Stimulated activated CD8-positive, alpha-beta memory T cell treated with anti-CD3 and anti-CD28 coated beads, Interleukin-4, amount 100 ng/mL, for 4 hours (primary cell): ENCODE data around the gene BRMS1.

Experiments
- DNase-seq, 2 donors: peaks; one replicate each; pipeline ENCODE4 v3.0.0-alpha.2; 2020; ENCODE audit warnings: low read depth in 2 of 2, low spot score in 1 of 2

The BRMS1 gene

GRCh38 chr11:66337103-66337899 is 7.6 kb downstream of the BRMS1 start:
- DNase-seq, result no peak

- DNase-seq, result peak in 1 of 2 donors; percentile 50
Observed at GRCh38 chr11:66336234-66337102, 8.4 kb downstream of the BRMS1 start, which contains the start of gene RIN1. Gene RIN1, minus strand, starts transcription at chr11:66336434. Its CDS starts 32 bp downstream, at chr11:66336402.

DNA sequence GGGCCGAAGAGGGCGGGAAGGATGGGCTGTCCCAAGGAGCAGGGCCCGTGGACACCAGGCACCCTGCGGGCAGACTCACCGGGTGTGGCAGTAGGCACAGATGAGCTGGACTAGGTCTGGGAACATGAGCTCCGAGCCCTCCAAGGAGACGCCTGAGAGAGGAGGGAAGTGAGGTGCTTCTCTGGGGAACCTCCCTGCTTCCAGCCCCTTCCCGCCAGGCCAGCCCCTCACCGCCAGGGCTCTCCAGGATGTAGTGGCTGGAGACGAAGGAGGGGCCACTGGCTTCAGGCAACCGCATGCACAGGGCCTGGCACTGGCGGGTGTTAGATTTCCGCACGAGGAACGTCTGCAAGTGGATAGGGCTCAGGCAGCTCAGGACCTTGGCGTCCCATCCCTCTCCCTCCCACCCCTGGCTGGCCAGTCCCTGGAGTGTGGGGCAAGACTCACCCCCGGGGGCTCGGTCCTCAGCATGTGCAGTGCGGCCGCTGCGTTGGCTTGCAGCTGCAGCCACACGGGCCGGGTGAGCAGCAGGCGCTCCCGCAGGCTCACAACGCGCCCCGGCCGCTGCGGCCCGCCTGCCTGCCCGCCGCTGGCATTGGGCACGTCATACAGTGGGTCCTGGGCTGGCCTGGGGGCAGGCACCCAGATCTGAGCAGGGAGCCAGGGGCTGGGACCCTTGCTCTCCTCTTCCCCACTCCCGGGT is 9.2 kb downstream of the BRMS1 start:
- no peak for DNase-seq

DNA sequence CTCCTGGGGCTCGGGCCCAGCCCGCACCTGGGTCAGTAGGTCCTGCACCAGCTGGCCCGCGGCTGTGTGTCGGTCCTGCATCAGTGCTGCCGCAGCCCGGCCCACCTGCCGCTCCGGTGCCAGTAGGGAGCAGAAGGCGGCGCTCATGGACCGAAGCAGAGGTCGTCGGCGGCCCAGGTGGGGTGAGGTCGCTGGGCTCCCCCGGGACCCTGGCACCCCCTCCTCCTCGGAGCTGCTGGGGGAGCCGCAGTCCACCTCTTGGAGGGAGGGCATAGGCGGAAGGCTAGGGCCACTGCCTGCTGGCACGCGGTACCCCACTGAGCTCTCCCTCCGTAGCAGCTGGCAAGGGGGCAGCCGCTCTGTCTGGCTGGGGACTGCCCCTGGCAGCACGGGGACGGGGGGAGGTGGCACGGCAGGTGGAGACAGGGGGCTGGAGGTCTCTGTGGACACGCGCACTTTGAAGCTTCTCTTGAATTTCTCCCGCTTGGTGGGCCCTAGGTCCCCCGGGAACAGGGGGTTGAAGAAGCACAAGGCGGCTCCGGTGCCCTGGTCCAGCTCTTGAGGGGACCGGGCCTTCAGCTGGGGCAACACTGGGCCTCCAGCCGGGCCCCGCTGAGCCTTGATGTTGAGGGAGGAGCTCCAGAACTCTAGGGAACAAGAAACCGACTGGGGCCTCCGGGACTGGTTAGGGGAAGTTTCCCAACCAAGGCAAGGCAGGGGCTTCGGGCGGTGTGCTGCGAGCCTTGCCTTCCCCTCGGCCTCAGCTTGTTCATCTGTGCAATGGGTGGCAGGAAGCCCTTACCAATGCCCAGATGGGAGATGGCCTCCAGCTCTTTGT is 10.1 kb downstream of the BRMS1 start:
- no peak for DNase-seq

DNA sequence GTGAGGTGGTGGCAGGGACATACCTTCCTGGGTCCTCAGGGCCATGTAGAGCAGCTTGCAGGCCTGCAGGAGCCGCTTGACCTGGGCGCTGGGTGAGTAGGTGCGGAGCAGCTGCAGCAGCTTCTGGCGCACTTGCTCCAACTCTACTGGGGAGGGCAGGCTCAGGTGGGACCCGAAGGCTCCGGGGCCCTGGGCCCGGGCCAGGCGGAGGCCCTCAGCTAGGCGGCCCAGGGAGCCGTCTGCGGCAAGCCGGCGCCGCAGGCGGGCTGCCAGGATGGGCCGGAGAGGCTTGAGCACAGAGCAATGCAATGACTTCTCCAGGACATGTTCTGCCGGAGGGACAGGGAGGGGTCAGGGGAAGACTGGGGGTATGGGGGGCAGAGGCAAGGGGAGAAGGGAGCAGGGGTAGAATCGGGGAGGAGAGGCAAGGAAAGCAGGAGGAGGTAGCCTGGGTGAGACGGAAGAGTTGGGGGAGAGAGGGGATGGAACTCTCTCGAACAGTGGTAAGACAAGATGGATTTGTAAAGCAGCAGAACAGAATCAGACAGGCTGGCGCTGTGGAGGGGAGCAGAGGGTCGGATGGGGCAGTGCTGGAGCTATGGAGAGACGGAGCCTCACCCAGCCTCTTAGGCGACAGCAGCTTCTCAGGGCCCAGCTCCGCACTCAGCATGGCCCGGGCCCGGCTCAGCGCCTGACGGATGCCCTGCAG is 10.9 kb downstream of the BRMS1 start:
- no peak for DNase-seq

DNA sequence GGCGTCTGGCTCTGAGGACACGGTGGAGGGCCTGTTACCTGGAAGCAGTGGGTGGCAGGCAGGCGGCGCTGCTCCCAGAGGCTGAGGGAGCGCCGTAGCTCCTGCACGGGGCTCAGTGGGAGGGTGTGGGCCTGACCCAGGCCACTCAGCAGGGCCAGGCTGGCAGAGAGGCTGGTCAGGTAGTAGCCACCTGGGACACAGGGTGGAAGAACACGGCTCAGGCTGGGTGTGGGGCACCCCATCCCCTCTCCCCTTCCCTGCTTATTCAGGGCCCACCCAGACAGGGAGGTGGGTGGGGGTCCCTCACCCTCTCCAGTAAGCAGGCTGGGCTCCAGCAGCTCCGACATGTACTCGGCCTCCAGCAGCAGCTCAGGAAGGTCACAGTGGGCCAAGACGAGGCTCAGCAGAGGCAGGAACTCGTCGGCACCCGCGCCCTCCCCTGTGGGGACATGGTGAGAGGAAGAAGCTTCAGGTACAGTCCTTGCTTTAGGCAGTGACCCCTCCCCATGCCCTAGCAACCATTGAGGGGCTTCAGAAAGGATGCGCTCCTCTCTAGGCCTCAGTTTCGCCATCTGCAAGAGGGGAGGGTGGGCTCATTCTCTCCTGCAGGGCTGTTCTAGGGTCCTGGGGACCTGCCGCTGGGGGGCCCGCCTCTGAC is 11.6 kb downstream of the BRMS1 start:
- DNase-seq, result no peak

GRCh38 chr11:66332371-66333219 is 12.3 kb downstream of the BRMS1 start:
- no peak for DNase-seq

GRCh38 chr11:66331542-66332370 is 13.1 kb downstream of the BRMS1 start:
- DNase-seq, result no peak

GRCh38 chr11:66330931-66331330 is 14.0 kb downstream of the BRMS1 start:
- DNase-seq, result no peak

GRCh38 chr11:66329165-66329673 is 15.7 kb downstream of the BRMS1 start:
- no peak for DNase-seq

- peak; percentile 54 to 59 for DNase-seq
Observed at GRCh38 chr11:66328302-66329144, 16.4 kb downstream of the BRMS1 start.

- no peak for DNase-seq
Observed at GRCh38 chr11:66328031-66328301, 16.9 kb downstream of the BRMS1 start.

DNA sequence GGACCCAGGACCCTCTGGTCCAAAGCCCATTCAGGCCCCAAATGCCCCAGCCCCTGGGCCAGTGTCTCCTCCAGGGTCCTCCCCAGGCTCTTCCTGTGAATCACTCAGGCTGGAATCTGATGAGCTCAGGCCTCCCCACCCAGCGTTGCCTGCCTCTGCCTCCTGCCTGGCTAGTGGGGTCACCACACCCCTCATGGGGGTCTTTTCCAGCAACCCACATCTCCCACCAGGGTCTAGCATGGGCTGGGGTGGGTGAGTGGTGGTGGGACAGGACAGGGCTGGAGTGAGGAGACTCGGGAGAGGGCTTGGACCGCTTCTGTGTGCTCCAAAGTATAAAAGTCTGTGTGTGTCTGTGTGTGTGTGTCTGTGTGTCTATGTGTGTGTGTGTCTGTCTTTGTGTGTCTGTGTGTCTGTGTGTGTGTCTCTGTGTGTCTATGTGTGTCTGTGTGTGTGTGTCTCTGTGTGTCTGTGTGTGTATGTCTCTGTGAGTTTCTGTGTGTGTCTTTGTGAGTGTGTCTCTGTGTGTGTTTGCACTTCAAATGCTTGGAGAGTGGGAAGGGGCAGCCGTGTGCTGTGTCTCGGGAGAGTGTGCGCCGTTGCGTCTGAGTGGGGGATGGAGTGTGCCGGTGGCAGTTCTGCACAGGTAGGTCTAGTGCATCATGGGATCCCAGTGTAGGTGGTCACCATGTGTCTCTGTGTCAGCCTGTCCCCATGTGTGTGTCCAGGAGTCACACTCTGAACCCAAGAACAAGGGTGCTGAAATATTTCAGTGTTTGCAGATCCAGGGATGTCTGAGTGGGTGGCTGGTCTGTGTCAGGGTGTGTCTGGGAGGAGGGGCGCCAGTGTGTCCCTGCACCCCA is 17.5 kb downstream of the BRMS1 start:
- DNase-seq, result no peak

DNA sequence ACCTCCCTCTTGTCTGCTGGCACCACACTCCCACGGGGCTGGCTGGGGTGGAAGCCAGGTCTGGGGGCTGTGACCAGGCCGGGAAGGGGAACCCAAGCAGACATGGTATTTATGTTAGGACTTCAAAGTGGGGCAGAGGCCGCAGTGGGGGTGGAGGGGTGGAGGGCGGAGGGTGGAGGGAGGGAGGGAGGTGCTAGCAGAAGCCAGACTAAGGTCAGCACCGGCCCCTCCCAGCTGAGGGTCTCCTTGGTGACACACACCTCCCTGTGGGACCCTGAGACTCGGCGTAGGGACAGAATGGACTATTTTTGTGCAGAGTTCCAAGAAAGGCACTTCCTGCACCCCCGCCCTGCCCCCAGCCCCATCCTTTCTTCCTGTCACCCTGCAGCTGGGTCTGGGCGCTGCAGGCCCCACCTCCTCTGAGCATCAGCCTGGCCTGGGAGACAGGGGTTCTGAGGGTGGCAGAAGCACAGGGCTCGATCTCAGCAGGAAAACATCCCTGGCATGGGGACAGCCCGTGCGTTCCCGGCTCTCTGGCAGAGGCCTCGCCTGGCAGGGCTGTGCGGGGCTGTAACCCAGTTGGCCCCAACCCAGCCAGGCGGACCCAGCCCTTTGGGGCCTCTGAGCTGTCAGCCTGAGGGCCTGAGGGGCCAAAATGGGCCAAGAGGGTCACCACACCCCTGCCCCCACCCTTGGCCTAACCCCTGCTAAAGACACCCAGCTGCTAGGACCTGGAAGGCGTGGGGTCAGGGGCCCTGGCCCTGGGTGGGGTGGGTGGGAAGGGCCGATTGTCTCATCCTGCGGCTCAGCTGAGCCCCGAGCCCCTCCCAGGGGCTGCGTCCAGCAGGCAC is 18.4 kb downstream of the BRMS1 start:
- DNase-seq, result no peak

DNA sequence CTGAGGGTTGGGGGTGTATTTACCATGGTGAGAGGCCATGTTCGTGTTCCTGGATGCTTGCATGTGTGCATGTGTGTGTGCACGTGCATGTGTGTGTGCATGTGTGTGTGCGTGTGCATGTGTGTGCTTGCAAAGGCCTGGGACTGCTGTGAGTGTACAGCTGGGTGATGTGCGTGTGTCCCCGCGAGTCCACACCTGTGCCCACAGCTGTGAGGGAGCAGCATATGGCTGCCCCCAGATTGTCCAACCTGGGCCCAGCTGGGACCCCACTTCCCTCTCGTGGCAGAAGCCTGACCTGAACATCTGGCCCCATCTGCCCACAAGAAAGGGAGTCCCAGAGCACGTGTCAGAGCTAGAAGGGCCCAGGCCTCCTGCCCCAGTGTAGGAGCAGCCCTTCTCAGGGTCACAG is 19.6 kb downstream of the BRMS1 start:
- no peak for DNase-seq
